Measurements from ENCODE around the gene SLC25A47.

The SLC25A47 gene

DNA sequence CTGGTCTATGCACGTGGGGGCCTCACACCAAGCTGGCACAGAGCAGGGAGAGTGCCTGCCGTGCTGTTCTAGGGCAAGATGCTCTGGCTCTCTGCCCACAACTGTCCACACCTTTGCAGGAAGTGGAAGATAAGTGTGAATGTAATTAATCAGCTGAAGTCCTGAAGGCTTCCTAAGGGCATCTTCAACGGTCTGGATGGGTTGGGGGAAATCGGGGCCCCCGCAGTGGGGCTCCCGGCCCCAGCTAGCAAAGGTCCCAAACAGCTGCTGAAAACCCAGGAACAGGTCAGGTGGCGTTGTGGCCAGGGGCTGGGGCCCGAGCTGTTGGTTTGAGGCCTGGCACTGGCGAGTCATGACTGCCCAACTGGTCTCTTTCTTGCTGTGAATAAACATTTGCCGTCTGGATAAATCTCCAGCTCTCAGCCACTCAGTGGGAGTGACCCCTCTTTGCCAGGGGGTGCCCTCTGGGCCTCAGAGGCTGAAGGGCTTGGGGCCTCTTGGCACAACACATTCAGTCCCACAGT, 10.2 kb upstream of the SLC25A47 start:
- no peak for DNase-seq (ENCODE audit: low read depth in 1 of 2, low spot score in 1 of 2)
- in situ Hi-C loops (cut with HindIII; ENCODE audit: low pct_unique_long_range_greater_than_20kb, low sequenced_read_pairs) = no loop called here
- no peak for TF ChIP-seq JUND (IDR thresholded peaks at IDR 0.05; ENCODE audit: low read depth)

DNA sequence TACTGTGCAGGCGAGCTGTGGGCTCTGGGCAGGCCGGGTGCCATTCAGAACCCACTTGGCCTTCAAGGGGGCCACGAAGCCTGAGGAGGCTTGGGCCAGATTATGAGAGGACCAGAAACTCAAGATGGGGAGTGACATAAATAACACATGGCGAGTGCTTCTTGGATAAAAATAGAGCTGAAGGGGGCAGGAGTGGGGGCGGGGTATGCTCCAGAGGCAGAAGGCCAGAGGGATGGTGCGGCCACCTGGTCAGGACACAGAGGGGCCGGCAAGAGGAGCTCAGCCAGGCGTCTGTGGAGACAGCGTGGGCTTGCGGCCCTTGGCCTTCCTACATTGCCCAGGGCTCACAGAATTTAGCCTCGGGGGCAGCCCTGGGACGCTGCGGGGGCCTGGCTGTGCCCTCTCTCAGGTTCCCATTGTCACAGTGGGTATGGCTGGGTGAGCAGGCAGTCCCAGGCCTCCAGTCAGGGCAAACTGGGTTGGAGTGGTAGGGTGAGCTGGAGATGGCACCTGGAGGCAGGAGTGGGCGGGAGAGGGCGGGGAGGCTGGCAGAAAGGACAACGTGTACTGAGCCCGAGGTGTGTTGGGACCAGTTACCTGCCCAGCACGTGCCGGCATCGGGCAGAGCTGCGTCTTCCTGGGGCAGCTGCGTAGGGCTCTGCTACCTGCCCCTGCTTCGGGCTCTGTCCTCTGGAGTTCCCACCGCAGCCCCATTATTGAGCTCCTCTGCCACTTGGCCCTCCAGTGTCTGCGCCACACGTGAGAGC, 9.5 kb upstream of the SLC25A47 start:
- DNase-seq (ENCODE audit: low read depth in 1 of 2, low spot score in 1 of 2) = peak in 1 of 2 experiments; percentile 18
- in situ Hi-C loops (cut with HindIII; ENCODE audit: low pct_unique_long_range_greater_than_20kb, low sequenced_read_pairs) = no loop called here
- no peak for TF ChIP-seq JUND (IDR thresholded peaks at IDR 0.05; ENCODE audit: low read depth)

DNA sequence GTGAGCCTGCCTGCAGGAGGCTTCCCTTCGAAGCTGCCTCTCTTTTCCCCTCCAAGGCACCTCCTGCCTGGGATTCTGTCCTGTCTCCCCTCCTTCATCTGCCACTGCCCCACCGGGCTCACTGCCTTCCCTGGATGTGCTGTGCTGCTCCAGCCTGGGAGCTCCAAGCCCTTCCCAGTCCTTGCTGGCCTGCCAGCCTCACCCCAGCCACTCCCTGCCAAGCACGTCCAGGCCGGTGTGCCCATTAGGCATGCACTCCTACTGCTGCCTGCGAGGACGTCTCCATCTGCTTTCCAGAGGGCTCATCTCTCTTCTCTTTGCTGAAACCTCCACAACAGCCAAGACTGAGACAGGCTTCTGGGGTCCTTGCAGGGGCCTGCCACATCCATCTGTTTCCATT, 8.4 kb upstream of the SLC25A47 start:
- TF ChIP-seq JUND (IDR thresholded peaks at IDR 0.05; ENCODE audit: low read depth) = no peak
- in situ Hi-C loops (cut with HindIII; ENCODE audit: low pct_unique_long_range_greater_than_20kb, low sequenced_read_pairs) = no loop called here
- no peak for DNase-seq (ENCODE audit: low read depth in 1 of 2, low spot score in 1 of 2)

DNA sequence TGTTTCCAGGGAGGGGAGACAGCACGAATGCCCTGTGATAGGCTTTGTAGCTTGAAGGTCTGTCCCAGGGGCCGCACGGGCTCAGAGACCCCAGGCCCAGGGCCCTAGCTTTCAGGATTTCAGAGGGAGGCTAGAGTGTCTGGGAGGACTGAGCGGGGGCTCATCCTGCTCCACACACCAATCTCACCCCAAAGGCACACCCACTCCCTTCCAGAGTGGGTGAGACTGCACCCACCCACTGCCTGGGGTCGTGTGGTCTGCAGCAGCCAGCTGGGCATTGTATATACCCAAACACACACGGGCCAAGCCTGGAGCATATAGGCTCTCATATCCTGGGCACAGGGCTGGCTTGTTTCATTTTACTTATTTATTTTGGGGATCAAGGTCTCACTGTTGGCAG, 5.8 kb upstream of the SLC25A47 start:
- in situ Hi-C loops (cut with HindIII; ENCODE audit: low pct_unique_long_range_greater_than_20kb, low sequenced_read_pairs) = no loop called here
- DNase-seq (ENCODE audit: low read depth in 1 of 2, low spot score in 1 of 2) = no peak
- no peak for TF ChIP-seq JUND (IDR thresholded peaks at IDR 0.05; ENCODE audit: low read depth)

DNA sequence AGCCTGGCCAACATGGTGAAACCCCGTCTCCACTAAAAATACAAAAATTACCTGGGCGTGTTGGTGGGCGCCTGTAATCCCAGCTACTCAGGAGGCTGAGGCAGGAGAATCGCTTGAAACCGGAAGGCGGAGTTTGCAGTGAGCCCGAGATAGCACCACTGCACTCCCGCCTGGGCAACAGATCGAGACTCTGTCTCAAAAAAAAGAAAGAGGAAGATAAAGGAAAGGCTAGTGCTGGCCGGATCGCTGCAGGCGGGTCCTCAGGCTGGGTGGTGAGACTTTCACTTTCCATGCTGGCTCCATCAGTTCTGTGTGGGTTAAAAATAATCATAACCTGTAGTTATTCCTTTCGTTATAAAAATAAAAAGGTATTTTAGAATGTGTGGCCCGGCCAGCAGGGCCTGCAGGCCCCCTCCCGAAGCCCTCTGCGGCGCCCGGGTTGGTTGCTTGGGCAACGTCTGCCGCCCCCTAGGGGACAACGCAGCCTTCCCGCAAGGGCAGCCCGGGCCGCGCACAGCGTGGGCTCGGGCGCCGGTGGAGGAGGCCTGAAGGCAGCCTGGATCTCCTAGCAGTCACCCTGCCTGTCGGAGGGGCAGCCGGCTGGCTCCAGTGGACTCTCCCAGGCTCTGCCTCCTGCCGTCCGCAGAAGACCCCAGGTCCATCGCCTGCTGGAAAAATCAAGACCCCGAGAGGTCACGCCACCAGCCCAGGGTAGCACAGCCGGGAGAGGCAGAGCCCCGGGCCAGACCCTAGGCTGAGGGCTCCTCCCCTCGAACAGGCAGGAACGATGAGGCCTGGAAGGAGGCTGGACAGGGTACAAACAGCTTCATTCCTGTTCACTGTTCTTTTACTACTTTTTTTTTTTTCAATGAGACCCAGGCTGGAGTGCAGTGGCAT, 5.0 kb upstream of the SLC25A47 start:
- TF ChIP-seq JUND (IDR thresholded peaks at IDR 0.05; ENCODE audit: low read depth) = no peak
- peak; percentile 64 to 81 for DNase-seq (ENCODE audit: low read depth in 1 of 2, low spot score in 1 of 2)
- in situ Hi-C loops (cut with HindIII; ENCODE audit: low pct_unique_long_range_greater_than_20kb, low sequenced_read_pairs) = no loop called here

DNA sequence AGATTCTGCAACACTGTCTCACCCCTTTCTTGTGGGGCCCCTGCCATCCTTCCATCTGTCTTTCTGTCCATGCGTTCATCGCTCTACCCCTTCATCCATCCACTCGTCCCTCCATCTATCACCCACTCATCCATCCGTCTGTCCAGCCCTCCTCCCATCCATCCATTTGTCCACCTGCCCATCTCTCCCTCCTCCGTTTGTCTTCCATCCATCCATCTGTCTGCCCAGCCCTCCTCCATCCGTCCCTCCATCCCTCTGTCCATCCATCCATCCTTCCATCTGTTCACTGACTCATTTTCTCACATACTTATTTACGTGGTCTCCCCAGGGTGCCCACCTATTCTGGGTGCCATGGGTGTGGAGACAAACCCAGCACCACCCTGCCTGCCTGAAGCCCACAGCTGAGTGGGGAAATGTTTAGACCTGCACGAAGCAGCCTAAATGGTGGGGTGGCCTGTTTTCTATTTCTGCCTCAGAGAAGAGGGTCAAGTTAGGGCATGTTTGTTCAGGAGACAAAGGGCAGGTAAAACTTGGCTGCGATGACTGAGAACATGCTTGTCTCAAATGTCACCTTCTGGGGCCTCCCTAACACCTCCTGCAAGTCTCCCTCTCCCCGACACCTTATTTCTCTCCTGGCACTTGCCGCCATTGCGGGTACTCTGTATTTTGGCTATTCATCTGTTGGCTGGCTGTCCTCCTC, 2.8 kb upstream of the SLC25A47 start:
- TF ChIP-seq JUND (IDR thresholded peaks at IDR 0.05; ENCODE audit: low read depth) = no peak
- no peak for DNase-seq (ENCODE audit: low read depth in 1 of 2, low spot score in 1 of 2)
- in situ Hi-C loops (cut with HindIII; ENCODE audit: low pct_unique_long_range_greater_than_20kb, low sequenced_read_pairs) = no loop called here

DNA sequence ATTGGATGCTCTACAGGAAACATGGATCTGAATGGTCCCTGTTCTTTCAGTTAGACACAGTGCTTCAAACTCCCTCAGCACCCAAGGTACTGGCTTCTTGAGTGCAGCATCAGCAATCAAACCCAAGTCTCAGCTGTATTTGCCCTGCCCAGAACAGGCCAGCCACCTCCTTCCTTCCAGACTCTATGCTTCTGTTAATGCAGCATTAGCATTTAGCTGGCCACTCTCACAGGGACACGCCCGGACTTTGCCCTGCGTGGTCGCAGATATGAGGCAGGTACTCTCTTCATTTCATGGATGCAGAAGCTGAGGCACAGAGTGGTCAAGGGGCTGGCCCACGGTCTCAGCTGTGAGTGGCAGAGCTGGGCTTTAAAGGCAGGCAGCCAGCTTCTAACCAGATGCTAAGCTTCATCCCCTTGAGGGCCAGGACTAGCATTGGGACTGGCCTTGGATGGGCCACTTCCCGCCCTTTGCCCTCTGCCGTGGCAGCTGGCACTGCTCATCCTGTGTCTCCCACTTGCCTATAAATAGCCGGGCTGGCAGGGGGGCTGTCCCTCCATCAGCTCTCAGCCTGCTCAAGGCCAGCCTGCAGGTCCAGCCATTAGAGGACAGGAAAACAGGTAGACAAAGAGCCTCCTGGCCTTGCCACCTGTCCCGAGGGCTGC, 1.5 kb upstream of the SLC25A47 start:
- no peak for TF ChIP-seq JUND (IDR thresholded peaks at IDR 0.05; ENCODE audit: low read depth)
- in situ Hi-C loops (cut with HindIII; ENCODE audit: low pct_unique_long_range_greater_than_20kb, low sequenced_read_pairs) = no loop called here
- DNase-seq (ENCODE audit: low read depth in 1 of 2, low spot score in 1 of 2) = no peak

DNA sequence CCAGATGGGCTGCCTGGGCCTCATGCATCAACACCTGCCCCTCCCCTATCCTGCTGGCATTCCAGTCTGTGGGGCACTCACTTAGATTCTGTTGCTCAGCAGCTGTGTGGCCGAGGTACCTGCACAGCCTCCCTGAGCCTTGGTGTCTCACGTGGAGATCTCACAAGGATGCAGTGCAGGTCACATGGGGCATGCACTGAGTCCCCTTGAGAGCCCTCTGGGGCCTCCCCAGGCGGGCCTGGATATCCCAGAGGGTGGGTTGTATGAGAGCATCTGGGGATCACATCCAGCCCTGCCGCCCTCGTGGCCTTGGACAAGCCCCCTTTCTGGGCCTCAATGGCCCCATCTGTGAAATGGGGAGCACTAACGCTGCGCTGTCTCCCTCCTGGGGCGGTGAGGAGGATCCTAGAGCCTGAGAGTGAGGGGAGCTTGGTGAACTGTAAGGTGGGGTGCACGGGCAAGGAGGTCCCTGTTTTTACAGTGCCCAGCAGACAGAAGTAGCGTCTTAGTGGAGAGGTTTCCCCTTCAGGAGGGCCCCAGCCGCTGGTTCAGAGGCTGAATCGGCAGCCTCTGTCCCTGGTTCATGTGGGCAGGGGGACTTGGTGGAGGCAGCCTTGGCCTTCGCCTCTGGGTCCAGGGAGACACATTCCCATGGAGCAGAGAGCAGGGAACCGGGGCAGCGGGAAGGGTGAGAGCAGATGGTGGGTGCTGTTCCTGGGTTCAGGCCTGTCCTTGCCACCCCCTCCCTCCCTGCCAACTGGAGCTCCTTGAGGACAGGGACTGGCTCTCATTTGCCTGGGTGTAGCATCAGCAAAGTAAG, 791 bp upstream of the SLC25A47 start:
- no peak for TF ChIP-seq JUND (IDR thresholded peaks at IDR 0.05; ENCODE audit: low read depth)
- no peak for DNase-seq (ENCODE audit: low read depth in 1 of 2, low spot score in 1 of 2)
- in situ Hi-C loops (cut with HindIII; ENCODE audit: low pct_unique_long_range_greater_than_20kb, low sequenced_read_pairs) = no loop called here

DNA sequence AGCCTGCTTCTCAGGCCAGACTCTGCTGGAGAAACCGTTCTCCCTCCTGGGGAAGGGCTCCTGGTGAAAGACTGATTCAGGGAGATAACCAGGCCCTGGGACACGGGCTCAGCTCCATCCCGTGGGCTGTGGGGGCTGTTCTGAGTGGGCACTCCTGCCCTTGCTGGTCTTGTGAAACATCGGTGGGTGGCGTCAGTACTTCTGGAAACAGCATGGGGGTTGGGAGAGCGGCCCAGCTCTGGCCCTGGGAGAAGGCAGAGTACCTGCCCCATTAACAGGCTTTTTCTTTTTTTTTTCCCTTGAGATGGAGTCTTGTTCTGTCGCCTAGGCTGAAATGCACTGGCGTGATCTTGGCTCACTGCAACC, 786 bp downstream of the SLC25A47 start:
- no peak for DNase-seq (ENCODE audit: low read depth in 1 of 2, low spot score in 1 of 2)
- no peak for TF ChIP-seq JUND (IDR thresholded peaks at IDR 0.05; ENCODE audit: low read depth)
- in situ Hi-C loops (cut with HindIII; ENCODE audit: low pct_unique_long_range_greater_than_20kb, low sequenced_read_pairs) = no loop called here

DNA sequence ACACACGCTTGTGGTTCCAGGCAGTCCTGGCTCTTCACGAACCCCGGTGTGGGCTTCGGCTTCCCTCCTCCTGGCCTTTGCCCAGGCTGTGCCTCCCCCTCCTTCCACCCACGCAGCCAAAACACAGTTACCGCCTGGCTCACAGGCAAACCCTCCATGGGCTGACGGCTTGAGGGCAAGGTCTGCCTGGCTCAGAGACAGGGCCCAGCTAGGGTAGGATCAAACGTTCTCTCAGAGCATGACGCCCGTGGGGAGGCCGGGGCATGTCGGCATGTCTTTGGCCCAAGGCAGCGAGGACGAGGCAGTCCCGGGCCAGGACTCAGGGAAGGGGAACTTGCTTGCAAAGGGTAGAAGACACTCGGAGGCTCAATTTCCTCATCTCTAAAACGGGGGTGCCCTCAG, 2.1 kb downstream of the SLC25A47 start:
- TF ChIP-seq JUND (IDR thresholded peaks at IDR 0.05; ENCODE audit: low read depth) = no peak
- in situ Hi-C loops (cut with HindIII; ENCODE audit: low pct_unique_long_range_greater_than_20kb, low sequenced_read_pairs) = no loop called here
- DNase-seq (ENCODE audit: low read depth in 1 of 2, low spot score in 1 of 2) = no peak

DNA sequence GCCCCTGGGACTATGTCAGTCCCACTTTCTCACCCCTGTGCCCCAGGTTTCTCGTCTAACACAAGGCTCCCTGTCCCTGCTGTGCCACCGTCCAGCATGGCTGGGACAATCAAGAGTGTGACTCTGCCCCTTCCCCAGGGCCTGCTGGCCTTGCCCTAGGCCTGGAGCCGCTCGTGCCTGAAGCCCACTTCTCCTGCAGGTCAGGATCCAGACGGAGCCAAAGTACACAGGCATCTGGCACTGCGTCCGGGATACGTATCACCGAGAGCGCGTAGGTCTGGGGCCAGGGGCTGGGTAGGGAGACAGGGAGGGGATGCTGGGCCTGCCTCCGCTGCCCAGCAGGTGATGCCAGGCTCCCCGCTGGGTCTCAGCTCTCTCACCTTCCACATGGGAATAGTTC, 2.8 kb downstream of the SLC25A47 start:
- DNase-seq (ENCODE audit: low read depth in 1 of 2, low spot score in 1 of 2) = no peak
- in situ Hi-C loops (cut with HindIII; ENCODE audit: low pct_unique_long_range_greater_than_20kb, low sequenced_read_pairs) = no loop called here
- TF ChIP-seq JUND (IDR thresholded peaks at IDR 0.05; ENCODE audit: low read depth) = no peak
